Thoracic aorta (tissue), 2 donors: Measurements from ENCODE around the gene PNPLA1. TPM values are rescaled to one million over a fixed set of nuclear protein-coding genes. Genes with fewer than 3 reads are reported as not detected.

Experiments used
- ATAC-seq: fragments of 150-250 bp; one replicate; pipeline ENCODE4 v1.8.0; 2017; ENCODE audit warnings: low read depth; ENCODE audit not compliant: insufficient number of reproducible peaks, low FRiP score
- DNase-seq: peaks from one replicate; pipeline ENCODE4 v3.0.0-alpha.2; 2020; ENCODE audit warnings: low spot score
- H3K27ac ChIP-seq, 2 donors: fragments of 200-600 bp; sonication (generic); 1 replicate in 1 of 2; 2 replicates in 1 of 2; pipeline ENCODE4 v1.5.1; 2016; ENCODE audit warnings: mild to moderate bottlenecking in 2 of 2, moderate library complexity in 2 of 2
- H3K27me3 ChIP-seq: fragments of 200-600 bp; sonication (generic); replicated peaks from 2 replicates; pipeline ENCODE4 v1.6.0; 2016; ENCODE audit warnings: mild to moderate bottlenecking; ENCODE audit not compliant: insufficient read depth
- H3K36me3 ChIP-seq: fragments of 200-600 bp; sonication (generic); one replicate; pipeline ENCODE4 v1.5.1; 2016
- H3K4me1 ChIP-seq, 2 donors: fragments of 200-600 bp; sonication (generic); 1 replicate in 1 of 2; 2 replicates in 1 of 2; pipeline versions ENCODE4 v1.5.1 to v1.6.0; 2016; ENCODE audit warnings: low read depth in 2 of 2, mild to moderate bottlenecking in 1 of 2; ENCODE audit not compliant: control insufficient read depth in 1 of 2
- H3K4me3 ChIP-seq: fragments of 200-600 bp; sonication (generic); 2 replicates; pipeline ENCODE4 v1.5.1; 2016; ENCODE audit warnings: mild to moderate bottlenecking
- H3K9me3 ChIP-seq: fragments of 200-600 bp; sonication (generic); 2 replicates; pipeline ENCODE4 v1.5.1; 2016
- total RNA-seq, 2 donors: library from RNA; depleted of rRNA; stranded (reverse); fragments of >200 nt; gene quantifications; one replicate each; pipeline versions ENCODE4 v1.1.0 to v1.2.3, GENCODE V29; 2016
- TF ChIP-seq, protein P1 (sequence below): fragments of 200-600 bp; sonication (generic); IDR thresholded peaks from one replicate; pipeline ENCODE4 v1.5.1; 2019; ENCODE audit warnings: antibody characterized with exemption

PNPLA1 gene
- total RNA-seq, 2 donors from 2014 or later: not detected

DNA sequence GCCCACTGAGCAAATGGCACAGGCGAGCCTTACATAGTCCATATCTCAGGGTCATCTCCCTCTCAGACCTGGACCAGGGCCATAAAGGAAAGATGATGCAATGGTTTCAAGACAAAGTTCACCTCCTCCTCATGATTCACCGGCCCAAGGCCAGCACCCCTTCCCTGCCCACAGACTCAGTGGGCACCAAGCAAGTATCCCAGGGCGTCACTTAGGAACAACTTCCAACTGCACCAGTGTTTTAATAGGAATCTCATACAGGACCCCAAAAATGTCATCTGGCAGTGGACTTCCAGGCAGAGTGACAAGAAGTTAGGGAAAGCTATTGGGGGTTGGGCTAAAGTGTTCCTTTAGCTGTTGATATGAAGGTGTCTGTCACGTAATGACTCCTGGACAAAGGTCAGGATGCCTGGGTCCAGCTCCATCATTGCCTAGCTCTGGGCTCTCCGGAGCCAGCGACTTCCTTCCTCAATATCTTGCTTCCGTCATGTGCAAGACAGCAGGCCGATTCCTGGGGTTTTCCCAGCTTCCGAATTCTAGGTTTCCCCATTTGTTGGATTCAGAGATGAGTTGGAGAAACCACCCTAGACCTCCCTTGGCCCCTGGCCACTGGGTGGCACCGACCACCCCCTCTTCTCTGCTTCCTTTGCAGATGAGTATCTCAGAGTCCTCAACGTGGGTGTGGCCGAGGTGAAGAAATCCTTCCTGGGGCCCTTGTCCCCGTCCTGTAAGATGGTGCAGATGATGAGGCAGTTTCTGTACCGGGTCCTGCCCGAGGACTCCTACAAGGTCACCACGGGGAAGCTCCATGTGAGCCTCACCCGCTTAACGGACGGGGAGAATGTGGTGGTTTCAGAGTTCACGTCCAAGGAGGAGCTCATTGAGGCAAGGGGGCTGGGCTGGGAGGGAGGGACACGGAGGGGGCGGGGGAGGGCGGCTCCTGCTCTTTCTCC, 21.1 kb downstream of the PNPLA1 start:
- no peak overlapping the region for H3K27ac ChIP-seq
- TF ChIP-seq, protein P1, sequence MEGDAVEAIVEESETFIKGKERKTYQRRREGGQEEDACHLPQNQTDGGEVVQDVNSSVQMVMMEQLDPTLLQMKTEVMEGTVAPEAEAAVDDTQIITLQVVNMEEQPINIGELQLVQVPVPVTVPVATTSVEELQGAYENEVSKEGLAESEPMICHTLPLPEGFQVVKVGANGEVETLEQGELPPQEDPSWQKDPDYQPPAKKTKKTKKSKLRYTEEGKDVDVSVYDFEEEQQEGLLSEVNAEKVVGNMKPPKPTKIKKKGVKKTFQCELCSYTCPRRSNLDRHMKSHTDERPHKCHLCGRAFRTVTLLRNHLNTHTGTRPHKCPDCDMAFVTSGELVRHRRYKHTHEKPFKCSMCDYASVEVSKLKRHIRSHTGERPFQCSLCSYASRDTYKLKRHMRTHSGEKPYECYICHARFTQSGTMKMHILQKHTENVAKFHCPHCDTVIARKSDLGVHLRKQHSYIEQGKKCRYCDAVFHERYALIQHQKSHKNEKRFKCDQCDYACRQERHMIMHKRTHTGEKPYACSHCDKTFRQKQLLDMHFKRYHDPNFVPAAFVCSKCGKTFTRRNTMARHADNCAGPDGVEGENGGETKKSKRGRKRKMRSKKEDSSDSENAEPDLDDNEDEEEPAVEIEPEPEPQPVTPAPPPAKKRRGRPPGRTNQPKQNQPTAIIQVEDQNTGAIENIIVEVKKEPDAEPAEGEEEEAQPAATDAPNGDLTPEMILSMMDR: no peak
- H3K27me3 ChIP-seq: no peaks in the 10 kb centered on the region
- no peaks in the 10 kb centered on the region for H3K9me3 ChIP-seq
- no peak for ATAC-seq
- peaks cover 0 to 9% of the 10 kb centered on the region in 2 donors for H3K4me1 ChIP-seq
- no peak overlapping the region for H3K4me3 ChIP-seq
- no peak for DNase-seq
- H3K36me3 ChIP-seq: no peaks in the 10 kb centered on the region

DNA sequence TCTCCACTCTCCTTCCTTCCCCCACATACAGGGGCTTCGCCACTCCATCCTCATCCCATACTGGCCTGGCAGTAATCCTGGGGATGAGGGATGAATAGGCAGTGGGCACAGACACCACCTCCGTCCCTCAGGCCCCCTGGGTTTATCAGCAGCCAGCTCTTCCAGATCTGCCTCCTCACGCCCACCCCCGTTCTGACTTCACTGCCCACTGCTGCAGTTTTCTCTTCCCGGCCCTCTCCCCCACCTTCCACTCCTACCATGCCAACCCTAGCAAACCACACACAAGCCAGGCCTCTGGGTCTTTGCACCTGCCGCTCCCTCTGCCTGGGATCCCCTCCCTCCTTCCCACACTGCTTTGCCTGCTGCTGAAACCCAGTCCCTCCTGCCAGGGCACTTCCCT, 22.3 kb downstream of the PNPLA1 start:
- no peaks in the 10 kb centered on the region for H3K9me3 ChIP-seq
- peaks cover 0 to 6% of the 10 kb centered on the region in 2 donors for H3K4me1 ChIP-seq
- H3K27ac ChIP-seq: no peak overlapping the region
- DNase-seq (no peak), ATAC-seq (no peak)
- TF ChIP-seq, protein P1: no peak
- no peak overlapping the region for H3K4me3 ChIP-seq
- no peaks in the 10 kb centered on the region for H3K27me3 ChIP-seq
- no peaks in the 10 kb centered on the region for H3K36me3 ChIP-seq

DNA sequence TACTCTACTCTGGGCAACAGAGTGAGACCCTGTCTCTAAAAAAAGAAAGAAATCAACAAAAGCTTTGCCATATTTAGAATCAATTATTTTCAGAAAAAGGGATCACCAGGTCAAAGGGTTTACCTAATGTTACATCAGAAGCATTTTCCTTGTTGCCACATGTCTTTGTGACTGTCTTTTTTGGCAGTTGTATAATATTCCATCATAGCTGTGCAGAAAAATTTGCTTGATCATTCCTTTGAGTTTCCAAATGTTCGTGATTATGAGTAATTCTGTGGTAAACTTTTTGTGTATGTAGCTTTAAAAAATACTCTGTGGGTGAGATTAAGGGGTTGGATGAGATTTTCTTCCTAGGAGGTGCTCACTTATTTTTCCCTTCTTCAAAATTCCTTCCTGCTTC, 26.4 kb downstream of the PNPLA1 start:
- H3K36me3 ChIP-seq: no peaks in the 10 kb centered on the region
- H3K4me3 ChIP-seq: no peak overlapping the region
- H3K4me1 ChIP-seq: peaks cover 0 to 2% of the 10 kb centered on the region in 2 donors
- H3K27ac ChIP-seq: no peak overlapping the region
- TF ChIP-seq, protein P1: no peak
- H3K9me3 ChIP-seq: no peaks in the 10 kb centered on the region
- no peak for DNase-seq
- ATAC-seq: no peak
- no peaks in the 10 kb centered on the region for H3K27me3 ChIP-seq

DNA sequence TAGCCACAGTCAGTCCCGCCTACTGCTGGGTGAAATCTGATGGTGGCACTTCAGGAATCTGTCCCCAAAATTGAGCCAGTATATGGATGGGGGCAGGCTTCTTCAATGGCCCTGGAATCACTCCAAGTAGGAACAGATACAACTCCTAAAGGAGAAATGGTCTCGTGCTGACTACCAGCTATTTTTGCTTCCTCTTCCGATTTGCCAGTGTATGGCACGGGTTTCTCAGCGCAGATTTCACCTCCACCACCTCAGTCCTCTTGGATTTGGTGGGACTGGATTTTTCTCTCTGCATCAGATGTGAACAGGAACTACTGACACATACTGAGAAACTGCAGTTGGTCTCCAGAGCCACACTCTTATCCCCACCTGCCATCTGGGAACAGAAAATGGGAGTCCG, 27.2 kb downstream of the PNPLA1 start:
- no peak for ATAC-seq
- Histone ChIP-seq H3K9me3 (no peaks in the 10 kb centered on the region), H3K4me1 (peaks cover 0 to 10% of the 10 kb centered on the region in 2 donors), H3K27me3 (no peaks in the 10 kb centered on the region), H3K4me3 (no peak overlapping the region), H3K36me3 (no peaks in the 10 kb centered on the region), H3K27ac (no peak overlapping the region)
- TF ChIP-seq, protein P1: no peak
- DNase-seq: no peak

DNA sequence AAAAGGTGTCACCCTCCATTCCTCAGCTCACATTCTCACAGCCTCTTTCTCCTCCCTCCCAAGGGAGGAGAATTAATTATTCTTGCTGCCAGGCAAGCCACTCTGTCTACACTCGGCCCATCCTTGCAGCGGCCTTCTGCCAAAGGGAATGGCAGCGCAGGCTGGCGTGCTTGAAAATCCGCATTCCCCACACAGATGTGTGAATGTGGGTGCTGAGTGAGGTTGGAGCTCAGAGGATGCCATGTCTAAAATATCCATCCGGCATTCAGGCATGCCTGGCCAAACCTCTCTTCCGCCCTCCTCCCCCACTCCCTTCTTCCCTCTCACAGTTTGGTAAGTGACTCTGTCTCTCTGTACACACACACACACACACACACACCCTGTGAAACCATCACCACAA, 27.7 kb downstream of the PNPLA1 start:
- H3K4me1 ChIP-seq: peaks cover 0 to 14% of the 10 kb centered on the region in 2 donors
- DNase-seq (no peak), ATAC-seq (no peak)
- H3K9me3 ChIP-seq: no peaks in the 10 kb centered on the region
- TF ChIP-seq, protein P1: no peak
- no peaks in the 10 kb centered on the region for H3K27me3 ChIP-seq
- no peak overlapping the region for H3K27ac ChIP-seq
- no peaks in the 10 kb centered on the region for H3K36me3 ChIP-seq
- no peak overlapping the region for H3K4me3 ChIP-seq
